Keratinocyte (primary cell): ENCODE data around the gene MED17. TPM values are rescaled to one million over a fixed set of nuclear protein-coding genes. Genes with fewer than 3 reads are reported as not detected.

Source experiments
- DNase-seq: peaks from one replicate; pipeline ENCODE4 v3.0.0-alpha.2; 2011; ENCODE audit warnings: low read depth, missing footprints, low spot score
- FAIRE-seq: peaks from 2 replicates; lab custom pipeline; 2011; peaks lifted over from hg19 to GRCh38; lab: Jason Lieb, UNC
- H2AFZ ChIP-seq: 2 replicates; pipeline ENCODE4 v1.6.0; 2012; ENCODE audit warnings: low read length, control low read depth, inconsistent platforms; ENCODE audit not compliant: control insufficient read depth
- H3K27ac ChIP-seq: 2 replicates; pipeline ENCODE4 v1.5.1; 2011; ENCODE audit warnings: low read length; ENCODE audit not compliant: control insufficient read depth, insufficient read depth
- H3K27me3 ChIP-seq: 3 replicates; pipeline ENCODE4 v1.6.0; 2011; ENCODE audit warnings: low read length; ENCODE audit not compliant: control insufficient read depth, insufficient read depth; ENCODE audit errors: extremely low read depth
- H3K36me3 ChIP-seq, 2 experiments: 2 replicates in 1 of 2; 3 replicates in 1 of 2; pipeline ENCODE4 v1.5.1; 2011; ENCODE audit warnings: low read length in 2 of 2, mild to moderate bottlenecking in 1 of 2; ENCODE audit not compliant: control insufficient read depth in 2 of 2, insufficient read depth in 2 of 2; ENCODE audit errors: extremely low read depth in 1 of 2
- H3K4me1 ChIP-seq: 3 replicates; pipeline ENCODE4 v1.5.1; 2011; ENCODE audit warnings: low read length; ENCODE audit not compliant: control insufficient read depth, insufficient read depth; ENCODE audit errors: extremely low read depth
- H3K4me2 ChIP-seq: 3 replicates; pipeline ENCODE4 v1.6.0; 2011; ENCODE audit warnings: low read depth, low read length; ENCODE audit not compliant: control insufficient read depth, insufficient read depth; ENCODE audit errors: extremely low read depth
- H3K4me3 ChIP-seq, 3 experiments: fragments of 200-600 bp in 1 of 3; sonication (generic) in 1 of 3; 2 replicates in 2 of 3; 3 replicates in 1 of 3; pipeline ENCODE4 v1.5.1; 2011 to 2016; ENCODE audit warnings: low read length in 3 of 3, mild to moderate bottlenecking in 3 of 3, control low read depth in 2 of 3, inconsistent platforms in 1 of 3, low read depth in 1 of 3, mixed read lengths in 1 of 3, mixed run types in 1 of 3, moderate library complexity in 1 of 3; ENCODE audit not compliant: control insufficient read depth in 2 of 3, insufficient read depth in 2 of 3; ENCODE audit errors: extremely low read depth in 1 of 3
- H3K79me2 ChIP-seq: 2 replicates; pipeline ENCODE4 v1.6.0; 2012; ENCODE audit warnings: low read length; ENCODE audit not compliant: control insufficient read depth, insufficient read depth
- H3K9ac ChIP-seq: 3 replicates; pipeline ENCODE4 v1.6.0; 2011; ENCODE audit warnings: low read length; ENCODE audit not compliant: control insufficient read depth, insufficient read depth; ENCODE audit errors: extremely low read depth
- H3K9me1 ChIP-seq: 3 replicates; pipeline ENCODE4 v1.6.0; 2011; ENCODE audit warnings: low read length; ENCODE audit not compliant: control insufficient read depth, insufficient read depth; ENCODE audit errors: extremely low read depth
- H3K9me3 ChIP-seq: 2 replicates; pipeline ENCODE4 v1.5.1; 2012; ENCODE audit warnings: low read depth, low read length; ENCODE audit not compliant: control insufficient read depth
- H4K20me1 ChIP-seq: 3 replicates; pipeline ENCODE4 v1.6.0; 2011; ENCODE audit warnings: low read length; ENCODE audit not compliant: control insufficient read depth, insufficient read depth; ENCODE audit errors: extremely low read depth
- EZH2 ChIP-seq: IDR thresholded peaks from one replicate; pipeline ENCODE4 v1.6.1; 2012; ENCODE audit warnings: inconsistent platforms, mild to moderate bottlenecking, low read length, moderate library complexity
- dilution Hi-C: fragments of 300-500 bp; cut with MboI; formaldehyde crosslinking; loops from one replicate; pipeline ENCODE4 v1.7.0; 2020; ENCODE audit warnings: low sequenced_read_pairs; ENCODE audit not compliant: extremely low pct_ligation_motif_present
- polyA plus RNA-seq, 5 experiments: library from polyadenylated mRNA; depleted of rRNA in 3 of 5; stranded (reverse) in 3 of 5; stranded (forward) in 1 of 5; unstranded in 1 of 5; fragments of >200 nt; gene quantifications; 1 replicate in 1 of 5; 2 replicates in 3 of 5; 3 replicates in 1 of 5; pipeline versions ENCODE4 v1.2.1 to v1.2.3, GENCODE V29; 2011 to 2012; ENCODE audit warnings: missing spikeins in 2 of 5, low read depth in 1 of 5, low replicate concordance in 1 of 5
- TF ChIP-seq, protein P1 (sequence below), 3 experiments: IDR thresholded peaks in 1 of 3; conservative IDR thresholded peaks in 1 of 3; optimal IDR thresholded peaks in 1 of 3; 2 replicates in 2 of 3; 3 replicates in 1 of 3; pipeline versions ENCODE3 to v1.5.1; 2011; ENCODE audit warnings: low read length in 3 of 3, mild to moderate bottlenecking in 3 of 3, moderate library complexity in 2 of 3, control low read depth in 1 of 3, inconsistent platforms in 1 of 3; ENCODE audit not compliant: insufficient read depth in 2 of 3; ENCODE audit errors: extremely low read depth in 1 of 3

The MED17 gene
- polyA plus RNA-seq, 1 donor (not counting 4 experiments of a cell fraction or from before 2014, with no cell fraction given) = 25.1 TPM

DNA sequence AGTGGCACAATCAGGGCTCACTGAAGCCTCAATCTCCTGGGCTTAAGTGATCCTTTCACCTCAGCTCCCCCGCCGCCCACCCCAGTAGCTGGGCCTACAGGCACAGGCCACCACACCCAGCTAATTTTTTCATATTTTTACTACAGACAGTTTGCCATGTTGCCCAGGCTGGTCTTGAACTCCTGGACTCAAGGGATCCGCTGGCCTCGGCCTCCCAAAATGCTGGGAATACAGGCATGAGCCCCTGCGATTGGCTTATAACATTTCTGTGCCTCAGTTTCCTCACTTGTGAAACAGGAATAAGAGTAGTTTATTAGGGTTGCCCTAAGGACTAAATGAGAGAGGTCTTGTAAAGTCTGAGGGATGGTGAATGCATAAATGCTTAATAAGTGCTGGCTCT is 65.1 kb downstream of the MED17 start:
- Histone ChIP-seq H3K36me3 (no peaks in the 10 kb centered on the region), H4K20me1 (no peaks in the 10 kb centered on the region), H3K9me1 (no peaks in the 10 kb centered on the region), H3K4me1 (peaks cover 20% of the 10 kb centered on the region), H3K79me2 (no peaks in the 10 kb centered on the region), H3K4me3 (no peak overlapping the region), H3K4me2 (no peak overlapping the region), H3K27ac (no peak overlapping the region), H3K9ac (no peak overlapping the region), H3K27me3 (no peaks in the 10 kb centered on the region), H3K9me3 (no peaks in the 10 kb centered on the region), H2AFZ (no peak overlapping the region)
- TF ChIP-seq, protein P1, sequence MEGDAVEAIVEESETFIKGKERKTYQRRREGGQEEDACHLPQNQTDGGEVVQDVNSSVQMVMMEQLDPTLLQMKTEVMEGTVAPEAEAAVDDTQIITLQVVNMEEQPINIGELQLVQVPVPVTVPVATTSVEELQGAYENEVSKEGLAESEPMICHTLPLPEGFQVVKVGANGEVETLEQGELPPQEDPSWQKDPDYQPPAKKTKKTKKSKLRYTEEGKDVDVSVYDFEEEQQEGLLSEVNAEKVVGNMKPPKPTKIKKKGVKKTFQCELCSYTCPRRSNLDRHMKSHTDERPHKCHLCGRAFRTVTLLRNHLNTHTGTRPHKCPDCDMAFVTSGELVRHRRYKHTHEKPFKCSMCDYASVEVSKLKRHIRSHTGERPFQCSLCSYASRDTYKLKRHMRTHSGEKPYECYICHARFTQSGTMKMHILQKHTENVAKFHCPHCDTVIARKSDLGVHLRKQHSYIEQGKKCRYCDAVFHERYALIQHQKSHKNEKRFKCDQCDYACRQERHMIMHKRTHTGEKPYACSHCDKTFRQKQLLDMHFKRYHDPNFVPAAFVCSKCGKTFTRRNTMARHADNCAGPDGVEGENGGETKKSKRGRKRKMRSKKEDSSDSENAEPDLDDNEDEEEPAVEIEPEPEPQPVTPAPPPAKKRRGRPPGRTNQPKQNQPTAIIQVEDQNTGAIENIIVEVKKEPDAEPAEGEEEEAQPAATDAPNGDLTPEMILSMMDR (optimal IDR thresholded peaks at IDR 0.05 in 1 of 3, IDR thresholded peaks at IDR 0.05 in 1 of 3, conservative IDR thresholded peaks at IDR 0.05 in 1 of 3; ENCODE audit: extremely low read depth in 1 of 3, insufficient read depth in 2 of 3, low read length in 3 of 3) = no peak
- no peak for TF ChIP-seq EZH2
- no peak for DNase-seq
- no peak for FAIRE-seq
- dilution Hi-C loops = no loop called here

- FAIRE-seq (no peak), DNase-seq (no peak)
- peak overlapping the region; percentile 22 for H3K9ac ChIP-seq
- TF ChIP-seq EZH2 = no peak
- TF ChIP-seq, protein P1 (optimal IDR thresholded peaks at IDR 0.05 in 1 of 3, IDR thresholded peaks at IDR 0.05 in 1 of 3, conservative IDR thresholded peaks at IDR 0.05 in 1 of 3; ENCODE audit: extremely low read depth in 1 of 3, insufficient read depth in 2 of 3, low read length in 3 of 3) = no peak
- H3K9me3 ChIP-seq = no peaks in the 10 kb centered on the region
- H3K4me3 ChIP-seq = peak overlapping the region; percentile 20 to 57 (median 35)
- H3K9me1 ChIP-seq = no peaks in the 10 kb centered on the region
- no peaks in the 10 kb centered on the region for H4K20me1 ChIP-seq
- H3K79me2 ChIP-seq = no peaks in the 10 kb centered on the region
- dilution Hi-C loops = no loop called here
- no peak overlapping the region for H3K27ac ChIP-seq
- H3K36me3 ChIP-seq = no peaks in the 10 kb centered on the region
- H2AFZ ChIP-seq = peak overlapping the region; percentile 63
- peaks cover 15% of the 10 kb centered on the region for H3K4me1 ChIP-seq
- peak overlapping the region; percentile 60 for H3K4me2 ChIP-seq
- no peaks in the 10 kb centered on the region for H3K27me3 ChIP-seq
These were observed 65.9 kb downstream of the MED17 start for GRCh38 chr11:93849751-93850593.
